Spleen (tissue), 11 donors: ENCODE results near the gene DELE1. TPM values are rescaled to one million over a fixed set of nuclear protein-coding genes. Genes with fewer than 3 reads are reported as not detected.

Experiments used
- DNase-seq: peaks from one replicate; pipeline ENCODE4 v3.0.0-alpha.2; 2020
- H3K27ac ChIP-seq, 8 donors: fragments of 200-600 bp; sonication (generic) in 7 of 8; 1 replicate in 4 of 8; 2 replicates in 4 of 8; pipeline versions ENCODE4 v1.5.0 to v1.8.0; 2016 to 2021; ENCODE audit warnings: inconsistent platforms in 4 of 8, mild to moderate bottlenecking in 4 of 8, moderate library complexity in 1 of 8
- H3K27me3 ChIP-seq, 7 donors: fragments of 200-600 bp; sonication (generic) in 6 of 7; replicated peaks in 1 of 7; 1 replicate in 4 of 7; 2 replicates in 3 of 7; pipeline versions ENCODE4 v1.5.0 to v1.8.0; 2016 to 2021; ENCODE audit warnings: inconsistent platforms in 3 of 7, mild to moderate bottlenecking in 1 of 7
- H3K36me3 ChIP-seq, 6 donors: fragments of 200-600 bp; sonication (generic) in 5 of 6; 1 replicate in 4 of 6; 2 replicates in 2 of 6; pipeline versions ENCODE4 v1.5.0 to v1.8.0; 2016 to 2021; ENCODE audit warnings: inconsistent platforms in 2 of 6
- H3K4me1 ChIP-seq, 6 donors: fragments of 200-600 bp; sonication (generic) in 5 of 6; 1 replicate in 3 of 6; 2 replicates in 3 of 6; pipeline versions ENCODE4 v1.5.0 to v1.8.0; 2016 to 2021; ENCODE audit warnings: inconsistent platforms in 3 of 6
- H3K4me3 ChIP-seq, 8 donors: fragments of 200-600 bp; sonication (generic) in 7 of 8; 1 replicate in 4 of 8; 2 replicates in 4 of 8; pipeline versions ENCODE4 v1.5.0 to v1.8.0; 2016 to 2021; ENCODE audit warnings: inconsistent platforms in 4 of 8, mild to moderate bottlenecking in 4 of 8, moderate library complexity in 2 of 8
- H3K9me3 ChIP-seq, 8 donors: fragments of 200-600 bp; sonication (generic) in 7 of 8; 1 replicate in 4 of 8; 2 replicates in 4 of 8; pipeline versions ENCODE4 v1.5.0 to v1.8.0; 2016 to 2021; ENCODE audit warnings: inconsistent platforms in 4 of 8
- POLR2A ChIP-seq, 3 donors: fragments of 450-650 bp; IDR thresholded peaks; one replicate each; pipeline ENCODE4 v1.5.1; 2017; ENCODE audit warnings: antibody characterized with exemption in 3 of 3, mild to moderate bottlenecking in 1 of 3
- POLR2AphosphoS5 ChIP-seq, 3 donors: sonication (generic); formaldehyde crosslinking; IDR thresholded peaks; one replicate each; pipeline ENCODE4 v1.5.1; 2017; ENCODE audit warnings: antibody characterized with exemption in 3 of 3
- WGBS, 5 donors: extraction: QIAGEN DNeasy Blood & Tissue Kit in 3 of 5; methylation state at CpG; one replicate each; pipeline versions ENCODE4 v1.1.5 to v1.1.7; 2013 to 2018; 5-methylcytosine and 5-hydroxymethylcytosine counted together
- intact Hi-C: fragments of 100-400 bp; cut with DNase I; formaldehyde crosslinking; loops from one replicate; pipeline ENCODE4 v1.15.0; 2023; ENCODE audit warnings: low total_unique reads
- polyA plus RNA-seq, 3 donors: library from polyadenylated mRNA; stranded (reverse); fragments of 200-250 nt; gene quantifications; one replicate each; pipeline ENCODE4 v1.2.1, GENCODE V29; 2013
- total RNA-seq, 7 donors: library from RNA; depleted of rRNA in 3 of 7; stranded (reverse); fragments of >200 nt in 3 of 7; fragmentation: NEBNext Ultra II Directional in 4 of 7; extraction: Animal tissue kit (Norgen Biotek cat#: 25700) in 4 of 7; gene quantifications; one replicate each; pipeline versions ENCODE4 v1.1.0 to v1.2.1, GENCODE V29; 2016 to 2021
- TF ChIP-seq, protein P1 (sequence below), 11 experiments: fragments of 200-600 bp in 7 of 11; fragments of 450-650 bp in 4 of 11; sonication (generic) in 4 of 11; IDR thresholded peaks in 8 of 11; conservative IDR thresholded peaks in 3 of 11; 1 replicate in 7 of 11; 2 replicates in 4 of 11; pipeline versions ENCODE4 v1.4.0 to v1.8.0; 2016 to 2021; ENCODE audit warnings: antibody characterized with exemption in 11 of 11, inconsistent platforms in 4 of 11, mild to moderate bottlenecking in 1 of 11
- donor health status: healthy with polysubstance abuse.
- donor health status: DM: no; HTN: no; CAD: no; lungs with moderate emphysema.
- donor health status: DM: no; HTN: no; CAD: no.
- donor health status: Bipolar disorder and iron deficiency.
- donor health status: healthy.
- donor health status: DM: no; HTN: no; CAD: no.
- donor health status: DM: yes; HTN: yes; CAD: no.

DELE1 gene
- total and polyA plus RNA-seq, 10 donors, result 36.1 to 194 (median 130) TPM

DNA sequence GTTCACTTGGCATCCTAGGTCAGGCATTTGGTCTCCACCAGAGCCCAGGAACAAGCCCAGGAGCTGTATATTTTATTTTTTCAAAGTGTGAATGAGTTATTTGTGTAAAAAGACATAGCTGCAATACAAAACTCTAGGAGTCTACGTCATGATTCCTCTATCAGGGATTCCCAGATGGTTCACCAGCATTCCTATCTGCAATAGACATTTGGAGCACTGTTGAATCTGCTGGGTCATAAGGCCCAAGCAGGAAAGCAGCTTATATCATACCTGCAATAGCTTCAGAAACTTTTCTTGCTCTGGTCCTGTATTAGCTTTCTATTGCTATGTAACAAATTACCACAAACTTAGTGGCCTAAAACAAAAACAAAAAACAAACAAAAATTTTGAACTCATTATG is 16.7 kb upstream of the DELE1 start:
- no peaks in the 10 kb centered on the region for H3K4me1 ChIP-seq
- WGBS, 5 donors, result 0 to 4% (median 0%) methylated on average over 1 of the region's 1 CpG
- intact Hi-C loops, result no loop called here
- no peak for DNase-seq
- H3K27ac ChIP-seq, result no peak overlapping the region
- H3K4me3 ChIP-seq, result no peak overlapping the region
- H3K27me3 ChIP-seq, result peaks cover 0 to 3% (median 0%) of the 10 kb centered on the region in 7 donors
- TF ChIP-seq POLR2AphosphoS5 (IDR thresholded peaks at IDR 0.05) (no peak), POLR2A (IDR thresholded peaks at IDR 0.05) (no peak)
- TF ChIP-seq, protein P1, sequence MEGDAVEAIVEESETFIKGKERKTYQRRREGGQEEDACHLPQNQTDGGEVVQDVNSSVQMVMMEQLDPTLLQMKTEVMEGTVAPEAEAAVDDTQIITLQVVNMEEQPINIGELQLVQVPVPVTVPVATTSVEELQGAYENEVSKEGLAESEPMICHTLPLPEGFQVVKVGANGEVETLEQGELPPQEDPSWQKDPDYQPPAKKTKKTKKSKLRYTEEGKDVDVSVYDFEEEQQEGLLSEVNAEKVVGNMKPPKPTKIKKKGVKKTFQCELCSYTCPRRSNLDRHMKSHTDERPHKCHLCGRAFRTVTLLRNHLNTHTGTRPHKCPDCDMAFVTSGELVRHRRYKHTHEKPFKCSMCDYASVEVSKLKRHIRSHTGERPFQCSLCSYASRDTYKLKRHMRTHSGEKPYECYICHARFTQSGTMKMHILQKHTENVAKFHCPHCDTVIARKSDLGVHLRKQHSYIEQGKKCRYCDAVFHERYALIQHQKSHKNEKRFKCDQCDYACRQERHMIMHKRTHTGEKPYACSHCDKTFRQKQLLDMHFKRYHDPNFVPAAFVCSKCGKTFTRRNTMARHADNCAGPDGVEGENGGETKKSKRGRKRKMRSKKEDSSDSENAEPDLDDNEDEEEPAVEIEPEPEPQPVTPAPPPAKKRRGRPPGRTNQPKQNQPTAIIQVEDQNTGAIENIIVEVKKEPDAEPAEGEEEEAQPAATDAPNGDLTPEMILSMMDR (IDR thresholded peaks at IDR 0.05 in 8 of 11, conservative IDR thresholded peaks at IDR 0.05 in 3 of 11), result no peak
- H3K36me3 ChIP-seq, result no peaks in the 10 kb centered on the region
- no peaks in the 10 kb centered on the region for H3K9me3 ChIP-seq

DNA sequence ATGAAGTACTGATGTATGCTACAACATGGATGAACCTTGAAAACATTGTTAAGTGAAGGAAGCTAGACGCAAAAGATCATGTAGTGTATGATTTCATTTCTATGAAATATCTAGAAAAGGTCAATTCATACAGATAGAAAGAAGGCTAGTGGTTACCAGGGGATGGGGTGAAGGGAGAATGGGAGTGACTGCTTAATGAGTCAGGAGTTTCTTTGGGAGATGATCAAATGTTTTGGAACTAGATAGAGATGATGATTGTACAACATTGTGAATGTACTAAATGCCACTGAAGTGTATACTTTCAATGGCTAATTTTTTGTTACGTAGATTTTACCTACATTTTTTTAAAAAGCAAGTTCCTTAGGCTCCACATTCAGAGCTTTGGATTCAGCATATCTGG is 14.9 kb upstream of the DELE1 start:
- H3K4me3 ChIP-seq, result no peak overlapping the region
- no peaks in the 10 kb centered on the region for H3K9me3 ChIP-seq
- no peaks in the 10 kb centered on the region for H3K36me3 ChIP-seq
- no peak for DNase-seq
- 89 to 93% (median 92%) methylated on average over 2 of the region's 2 CpGs for WGBS, 5 donors
- H3K27ac ChIP-seq, result no peak overlapping the region
- intact Hi-C loops, result no loop called here
- peaks cover 0 to 19% (median 0%) of the 10 kb centered on the region in 7 donors for H3K27me3 ChIP-seq
- TF ChIP-seq POLR2A (IDR thresholded peaks at IDR 0.05) (no peak), POLR2AphosphoS5 (IDR thresholded peaks at IDR 0.05) (no peak)
- peaks cover 5 to 8% (median 6%) of the 10 kb centered on the region in 6 donors for H3K4me1 ChIP-seq

DNA sequence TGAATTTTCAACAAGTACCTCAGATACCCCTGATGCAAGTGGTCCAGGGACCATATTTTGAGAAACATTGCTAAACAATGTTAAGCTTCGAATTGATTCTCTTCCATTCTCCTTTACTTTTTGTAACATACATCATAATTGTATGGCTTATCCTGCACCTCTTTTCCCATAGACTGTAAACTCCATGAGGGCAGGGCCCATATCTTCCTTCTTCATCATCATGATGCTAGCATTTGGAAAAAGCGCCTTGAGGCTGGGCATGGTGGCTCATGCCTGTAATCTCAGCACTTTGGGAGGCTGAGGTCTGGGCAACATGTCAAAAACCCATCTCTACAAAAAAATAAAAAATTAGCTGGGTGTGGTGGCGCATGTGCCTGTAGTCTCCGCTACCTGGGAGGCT is 14.5 kb upstream of the DELE1 start:
- intact Hi-C loops, result no loop called here
- no peak overlapping the region for H3K27ac ChIP-seq

DNA sequence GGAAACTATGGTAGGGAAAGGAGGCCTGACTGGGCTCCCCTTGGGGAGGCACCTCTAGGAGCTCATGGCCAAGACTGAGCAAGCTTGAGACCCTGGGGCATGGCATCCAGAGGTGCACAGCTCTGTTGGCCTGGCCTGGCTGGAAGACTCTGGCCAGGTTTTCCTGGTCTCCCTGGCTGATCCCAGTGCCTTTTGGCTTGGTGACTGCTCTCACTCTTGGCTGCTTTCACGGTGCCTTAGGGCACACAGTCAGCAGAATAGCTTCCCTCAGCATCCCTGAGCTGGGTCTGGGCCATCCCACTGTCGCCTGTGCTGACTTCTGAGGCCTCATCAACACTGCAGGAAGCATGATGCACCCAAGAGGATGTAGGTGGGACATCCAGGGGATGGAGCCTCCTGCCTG is 13.4 kb upstream of the DELE1 start:
- WGBS, 5 donors, result 60 to 87% (median 71%) methylated on average over 2 of the region's 2 CpGs; no CpG with 5 or more reads in 1 of the 5 donors
- Histone ChIP-seq H3K9me3 (no peaks in the 10 kb centered on the region), H3K4me3 (no peak overlapping the region), H3K27me3 (peaks cover 0 to 30% (median 0%) of the 10 kb centered on the region in 7 donors), H3K27ac (no peak overlapping the region), H3K4me1 (peaks cover 8 to 20% (median 15%) of the 10 kb centered on the region in 6 donors), H3K36me3 (no peaks in the 10 kb centered on the region)
- DNase-seq, result no peak
- intact Hi-C loops, result no loop called here
- TF ChIP-seq, protein P1 (IDR thresholded peaks at IDR 0.05 in 8 of 11, conservative IDR thresholded peaks at IDR 0.05 in 3 of 11), result no peak
- TF ChIP-seq POLR2AphosphoS5 (IDR thresholded peaks at IDR 0.05), result no peak
- no peak for TF ChIP-seq POLR2A (IDR thresholded peaks at IDR 0.05)

More for the DNA sequence above, 14.5 kb upstream of the DELE1 start:
- no peaks in the 10 kb centered on the region for H3K9me3 ChIP-seq
- H3K36me3 ChIP-seq, result no peaks in the 10 kb centered on the region
- DNase-seq, result no peak
- peaks cover 0 to 23% (median 0%) of the 10 kb centered on the region in 7 donors for H3K27me3 ChIP-seq
- TF ChIP-seq, protein P1 (IDR thresholded peaks at IDR 0.05 in 8 of 11, conservative IDR thresholded peaks at IDR 0.05 in 3 of 11), result no peak
- WGBS, 5 donors, result 65 to 99% (median 84%) methylated on average over 4 of the region's 4 CpGs
- H3K4me3 ChIP-seq, result no peak overlapping the region
- H3K4me1 ChIP-seq, result peaks cover 8 to 12% (median 10%) of the 10 kb centered on the region in 6 donors
